ENCODE results near the gene KCNQ1.

KCNQ1 gene

GRCh38 chr11:2694995-2695939 lies 250.5 kb downstream of the KCNQ1 start:
- H3K27me3 ChIP-seq: no peaks in the 10 kb centered on the region
- peak overlapping the region in 4 of 11 experiments; percentile 3 to 53 (median 16); a peak in 7 of 22 replicates for H3K9ac ChIP-seq
- H3K9me3 ChIP-seq (replicated peaks in 1 of 11): peaks cover 13 to 20% (median 18%) of the 10 kb centered on the region in 11 experiments; a peak in 21 of 22 replicates
- peaks cover 0 to 9% (median 0%) of the 10 kb centered on the region in 11 experiments; a peak in 1 of 22 replicates for H3K36me3 ChIP-seq
- peak overlapping the region in 8 of 11 experiments; percentile 37 to 77 (median 61); a peak in 15 of 22 replicates for H3K27ac ChIP-seq
- H3K4me3 ChIP-seq: peak overlapping the region in 1 of 10 experiments; percentile 23; a peak in 1 of 20 replicates
- peaks cover 72 to 84% (median 81%) of the 10 kb centered on the region in 10 experiments for H3K4me1 ChIP-seq
- TF ChIP-seq Cebpa-rat (IDR thresholded peaks at IDR 0.05): no peak
- H3K4me2 ChIP-seq: peak overlapping the region; percentile 47 to 94 (median 82)
- peaks cover 54 to 94% (median 91%) of the 10 kb centered on the region in 11 experiments; a peak in 21 of 22 replicates for H4K20me1 ChIP-seq

DNA sequence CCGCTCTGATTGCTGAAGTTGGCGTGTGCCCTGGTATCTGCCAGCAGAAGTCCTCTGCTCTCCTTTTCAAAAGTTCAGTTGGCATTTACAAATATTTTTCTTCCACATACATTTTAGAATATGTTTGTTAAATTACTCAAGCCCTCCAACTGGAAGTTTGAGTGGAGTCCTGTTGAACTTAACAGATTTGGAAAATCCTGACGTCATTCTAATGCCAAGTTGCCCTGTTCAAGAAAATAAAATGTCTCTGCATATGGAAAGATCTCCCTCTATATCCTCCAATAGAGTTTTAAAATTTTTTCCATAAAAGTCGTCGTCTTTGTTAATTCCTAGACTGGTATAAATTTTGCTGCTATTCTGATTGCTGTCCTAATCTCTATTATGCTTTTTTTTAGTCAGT lies 251.6 kb downstream of the KCNQ1 start:
- 0 out of 22 replicates have a peak, but pooled peaks cover 0 to 7% (median 0%) of the 10 kb centered on the region in 11 experiments for H3K36me3 ChIP-seq
- TF ChIP-seq Cebpa-rat (IDR thresholded peaks at IDR 0.05): no peak
- no peak overlapping the region for H3K4me3 ChIP-seq
- H3K9ac ChIP-seq: no peak overlapping the region
- H3K27ac ChIP-seq: no peak overlapping the region
- peak overlapping the region; percentile 22 to 92 (median 84); a peak in 17 of 22 replicates for H3K4me2 ChIP-seq
- H3K4me1 ChIP-seq: peaks cover 69 to 82% (median 77%) of the 10 kb centered on the region in 10 experiments
- H4K20me1 ChIP-seq: peaks cover 44 to 83% (median 79%) of the 10 kb centered on the region in 11 experiments; a peak in 21 of 22 replicates
- no peaks in the 10 kb centered on the region for H3K27me3 ChIP-seq
- peaks cover 13 to 23% (median 20%) of the 10 kb centered on the region in 11 experiments; a peak in 21 of 22 replicates for H3K9me3 ChIP-seq (replicated peaks in 1 of 11)

DNA sequence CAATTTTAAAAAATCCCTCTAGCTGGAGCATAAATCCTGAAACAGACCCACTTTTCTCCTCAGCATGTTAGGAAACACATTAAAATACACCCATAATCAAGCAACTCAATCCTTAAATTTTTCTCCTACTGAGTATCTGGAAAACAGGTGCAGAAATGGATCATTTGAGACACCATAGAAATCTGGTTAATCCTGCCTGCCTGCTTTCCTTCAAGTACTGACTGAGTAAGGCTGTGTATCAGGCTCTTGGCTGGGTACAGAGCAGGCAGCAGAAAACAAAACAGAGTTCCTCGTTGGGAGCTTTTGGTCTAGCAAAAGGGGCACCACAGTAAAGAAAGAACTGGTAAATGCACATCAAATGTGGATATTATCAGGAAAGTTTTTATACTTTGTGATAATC lies 253.1 kb downstream of the KCNQ1 start:
- peaks cover 13 to 23% (median 20%) of the 10 kb centered on the region in 11 experiments; a peak in 21 of 22 replicates for H3K9me3 ChIP-seq (replicated peaks in 1 of 11)
- H3K4me3 ChIP-seq: peak overlapping the region; percentile 65 to 80 (median 76); a peak in 19 of 20 replicates
- no peak overlapping the region for H3K27ac ChIP-seq
- no peak for TF ChIP-seq Cebpa-rat (IDR thresholded peaks at IDR 0.05)
- H3K27me3 ChIP-seq: peaks cover 0 to 8% (median 0%) of the 10 kb centered on the region in 11 experiments; a peak in 1 of 22 replicates
- peak overlapping the region; percentile 75 to 92 (median 84) for H3K4me2 ChIP-seq
- peaks cover 63 to 82% (median 76%) of the 10 kb centered on the region in 10 experiments for H3K4me1 ChIP-seq
- H4K20me1 ChIP-seq: peaks cover 30 to 68% (median 65%) of the 10 kb centered on the region in 11 experiments; a peak in 21 of 22 replicates
- H3K36me3 ChIP-seq: 0 out of 22 replicates have a peak, but pooled peaks cover 0 to 7% (median 0%) of the 10 kb centered on the region in 11 experiments
- H3K9ac ChIP-seq: peak overlapping the region; percentile 39 to 90 (median 88); a peak in 14 of 22 replicates

DNA sequence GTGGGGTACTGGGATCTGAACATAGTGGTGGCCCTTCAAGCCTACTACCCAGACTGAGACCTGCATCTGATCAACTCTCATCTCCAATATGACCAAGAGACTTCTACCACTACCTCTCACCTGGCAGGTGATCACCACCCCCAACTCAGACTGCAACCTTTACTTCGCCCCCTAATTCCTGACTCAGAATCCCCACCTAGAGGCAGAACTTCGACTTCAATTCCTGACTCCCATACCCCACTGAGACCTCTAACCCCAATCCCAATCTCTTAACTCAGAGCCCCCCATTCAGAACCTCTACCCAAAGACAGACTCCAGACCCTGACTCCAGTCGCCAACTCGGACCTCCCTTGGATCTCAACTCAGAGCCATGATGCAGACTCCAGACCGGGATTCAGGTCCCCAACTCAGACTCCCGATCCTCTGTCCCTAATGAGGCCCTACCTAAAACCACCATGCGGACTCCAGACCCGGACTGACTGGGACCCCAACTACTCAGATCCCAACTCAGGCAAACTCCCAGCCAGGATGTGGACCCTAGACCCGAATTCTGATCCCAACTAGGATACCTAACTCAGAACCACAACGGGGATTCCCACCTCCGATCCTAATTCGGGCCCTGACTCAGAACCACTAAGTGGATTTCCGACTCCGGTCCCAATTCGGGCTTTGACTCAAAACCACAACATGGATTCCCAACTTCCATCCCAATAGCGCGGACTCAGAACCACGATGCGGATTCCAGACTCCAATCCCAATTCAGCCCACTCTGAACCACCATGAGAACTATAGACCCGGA lies 253.8 kb downstream of the KCNQ1 start:
- Histone ChIP-seq H3K4me1 (peaks cover 63 to 82% (median 76%) of the 10 kb centered on the region in 10 experiments), H3K4me2 (peak overlapping the region; percentile 75 to 92 (median 84)), H4K20me1 (peaks cover 23 to 61% (median 58%) of the 10 kb centered on the region in 11 experiments; a peak in 21 of 22 replicates), H3K4me3 (peak overlapping the region; percentile 65 to 80 (median 76)), H3K9me3 (replicated peaks in 1 of 11) (peaks cover 13 to 23% (median 20%) of the 10 kb centered on the region in 11 experiments; a peak in 21 of 22 replicates), H3K36me3 (0 out of 22 replicates have a peak, but pooled peaks cover 0 to 7% (median 0%) of the 10 kb centered on the region in 11 experiments), H3K9ac (peak overlapping the region; percentile 84 to 90 (median 88)), H3K27me3 (peaks cover 0 to 11% (median 0%) of the 10 kb centered on the region in 11 experiments; a peak in 1 of 22 replicates), H3K27ac (peak overlapping the region in 10 of 11 experiments; percentile 79 to 94 (median 85); a peak in 21 of 22 replicates)
- no peak for TF ChIP-seq Cebpa-rat (IDR thresholded peaks at IDR 0.05)

GRCh38 chr11:2699185-2699530 lies 254.3 kb downstream of the KCNQ1 start:
- Histone ChIP-seq H3K9ac (peak overlapping the region; percentile 84 to 90 (median 88)), H3K36me3 (0 out of 22 replicates have a peak, but pooled peaks cover 0 to 7% (median 0%) of the 10 kb centered on the region in 11 experiments), H3K4me2 (peak overlapping the region; percentile 75 to 92 (median 84)), H3K9me3 (replicated peaks in 1 of 11) (peaks cover 13 to 23% (median 20%) of the 10 kb centered on the region in 11 experiments; a peak in 21 of 22 replicates), H3K4me3 (peak overlapping the region; percentile 65 to 80 (median 76)), H4K20me1 (peaks cover 17 to 56% (median 52%) of the 10 kb centered on the region in 11 experiments; a peak in 21 of 22 replicates), H3K4me1 (peaks cover 63 to 82% (median 76%) of the 10 kb centered on the region in 10 experiments), H3K27ac (peak overlapping the region; percentile 45 to 94 (median 85)), H3K27me3 (peaks cover 0 to 11% (median 0%) of the 10 kb centered on the region in 11 experiments; a peak in 1 of 22 replicates)
- TF ChIP-seq Cebpa-rat (IDR thresholded peaks at IDR 0.05): no peak

GRCh38 chr11:2699531-2700414 lies 255.0 kb downstream of the KCNQ1 start, which contains the start of gene KCNQ1OT1:
Gene KCNQ1OT1, minus strand, starts transcription at chr11:2699994.
- H3K4me2 ChIP-seq: peak within 1 kb of the TSS; percentile 84 to 97 (median 87)
- no peak for TF ChIP-seq Cebpa-rat (IDR thresholded peaks at IDR 0.05)
- H3K27ac ChIP-seq: peak within 1 kb of the TSS; percentile 79 to 94 (median 90)
- peaks cover 13 to 23% (median 20%) of the 10 kb centered on the region in 11 experiments; a peak in 21 of 22 replicates for H3K9me3 ChIP-seq (replicated peaks in 1 of 11)
- H3K4me3 ChIP-seq: peak within 1 kb of the TSS; percentile 65 to 80 (median 76)
- peak within 1 kb of the TSS; percentile 84 to 90 (median 88) for H3K9ac ChIP-seq
- peaks cover 0 to 11% (median 0%) of the 10 kb centered on the region in 11 experiments; a peak in 1 of 22 replicates for H3K27me3 ChIP-seq
- peaks cover 63 to 82% (median 76%) of the 10 kb centered on the region in 10 experiments for H3K4me1 ChIP-seq
- H3K36me3 ChIP-seq: 0 out of 22 replicates have a peak, but pooled peaks cover 0 to 7% (median 0%) of the 10 kb centered on the region in 11 experiments
- peaks cover 11 to 49% (median 46%) of the 10 kb centered on the region in 11 experiments; a peak in 20 of 22 replicates for H4K20me1 ChIP-seq
